Small intestine (tissue), 7 donors: Measurements from ENCODE around the gene SLC35D3. TPM values are rescaled to one million over a fixed set of nuclear protein-coding genes. Genes with fewer than 3 reads are reported as not detected.
"Not testable (repeated sequence)": the region's sequence is repeated elsewhere in the genome, so short reads cannot be mapped to it uniquely, and the experiment has no call there.

Experiments used
- DNase-seq, 2 donors: peaks; one replicate each; pipeline versions ENCODE4 v3.0.0 to v3.0.0-alpha.2; 2013
- FAIRE-seq: peaks from 2 replicates; lab custom pipeline; 2012; peaks lifted over from hg19 to GRCh38; lab: Jason Lieb, UNC
- H3K27ac ChIP-seq, 3 donors: one replicate each; pipeline ENCODE4 v1.5.1; 2013; ENCODE audit warnings: low read length in 2 of 3, mild to moderate bottlenecking in 2 of 3, control low read depth in 1 of 3, inconsistent platforms in 1 of 3, low read depth in 1 of 3, moderate library complexity in 1 of 3
- H3K27me3 ChIP-seq, 3 donors: one replicate each; pipeline ENCODE4 v1.6.1; 2013; ENCODE audit warnings: low read length in 3 of 3, inconsistent platforms in 1 of 3; ENCODE audit not compliant: control insufficient read depth in 3 of 3, insufficient read depth in 3 of 3
- H3K36me3 ChIP-seq, 3 donors: one replicate each; pipeline ENCODE4 v1.6.1; 2013; ENCODE audit warnings: low read length in 3 of 3, inconsistent platforms in 1 of 3, low read depth in 1 of 3, mild to moderate bottlenecking in 1 of 3, moderate library complexity in 1 of 3; ENCODE audit not compliant: control insufficient read depth in 3 of 3, insufficient read depth in 2 of 3
- H3K4me1 ChIP-seq, 3 donors: one replicate each; pipeline ENCODE4 v1.6.1; 2013; ENCODE audit warnings: low read length in 2 of 3, inconsistent platforms in 1 of 3, low read depth in 1 of 3, mild to moderate bottlenecking in 1 of 3, moderate library complexity in 1 of 3; ENCODE audit not compliant: control insufficient read depth in 3 of 3, insufficient read depth in 2 of 3
- H3K4me3 ChIP-seq, 3 donors: one replicate each; pipeline ENCODE4 v1.5.1; 2013; ENCODE audit warnings: low read length in 3 of 3, control low read depth in 1 of 3, inconsistent platforms in 1 of 3, low read depth in 1 of 3, mild to moderate bottlenecking in 1 of 3, moderate library complexity in 1 of 3
- H3K9me3 ChIP-seq, 2 donors: one replicate each; pipeline ENCODE4 v1.6.1; 2013; ENCODE audit warnings: low read depth in 1 of 2, low read length in 1 of 2; ENCODE audit not compliant: control insufficient read depth in 2 of 2, insufficient read depth in 1 of 2
- WGBS, 3 donors: extraction: QIAGEN DNeasy Blood & Tissue Kit; methylation state at CpG; one replicate each; pipeline ENCODE4 v1.1.7; 2013; 5-methylcytosine and 5-hydroxymethylcytosine counted together
- polyA plus RNA-seq, 4 donors: library from polyadenylated mRNA; stranded (reverse) in 3 of 4; unstranded in 1 of 4; fragments of 200-250 nt in 3 of 4; fragments of 120-200 nt in 1 of 4; gene quantifications; one replicate each; pipeline versions ENCODE4 v1.2.1 to v1.2.3, GENCODE V29; 2013
- donor health status: healthy with polysubstance abuse.
- donor health status: control.
- donor health status: control.
- donor health status: Bipolar disorder and iron deficiency.
- donor health status: healthy.

Gene SLC35D3
- polyA plus RNA-seq, 4 donors, result 0.04 to 0.81 TPM; not detected in 2

DNA sequence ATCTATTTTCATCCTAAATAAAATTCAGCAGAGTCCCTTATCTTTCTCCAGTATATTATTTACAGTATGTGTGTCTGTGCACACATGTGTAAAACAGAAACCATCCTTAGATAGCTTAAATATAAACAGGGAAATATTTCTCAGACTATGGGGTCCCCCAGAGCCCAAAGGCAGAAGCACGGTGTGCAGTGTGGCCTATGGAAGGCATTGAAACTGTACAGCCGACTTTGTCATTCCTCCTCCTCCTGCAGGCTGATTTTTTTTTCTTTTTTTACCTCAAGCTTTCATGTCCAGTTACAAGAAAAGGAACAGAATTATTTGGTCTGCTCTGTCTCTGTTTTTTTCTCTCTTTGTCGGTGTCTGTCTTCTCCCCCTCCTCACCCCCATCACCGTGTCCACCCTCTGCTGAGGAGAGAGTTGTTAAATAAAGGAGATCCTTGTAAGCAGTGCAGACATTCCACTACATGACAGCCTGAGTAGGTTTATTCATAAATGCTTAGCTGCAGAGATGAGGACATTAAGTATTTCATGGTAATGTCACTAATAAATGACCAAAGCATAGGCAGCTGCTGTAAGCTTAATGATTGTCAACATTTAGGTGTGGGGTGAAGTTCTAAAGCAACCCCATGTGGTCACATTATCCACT is 31.8 kb upstream of the SLC35D3 start:
- Histone ChIP-seq H3K9me3 (no peaks in the 10 kb centered on the region), H3K4me3 (no peak overlapping the region), H3K36me3 (peaks cover 0 to 10% (median 2%) of the 10 kb centered on the region in 3 donors), H3K4me1 (no peaks in the 10 kb centered on the region), H3K27ac (no peak overlapping the region), H3K27me3 (no peaks in the 10 kb centered on the region)
- no peak for DNase-seq
- FAIRE-seq, result no peak
- 77 to 88% (median 82%) methylated on average over 4 of the region's 4 CpGs for WGBS, 3 donors

DNA sequence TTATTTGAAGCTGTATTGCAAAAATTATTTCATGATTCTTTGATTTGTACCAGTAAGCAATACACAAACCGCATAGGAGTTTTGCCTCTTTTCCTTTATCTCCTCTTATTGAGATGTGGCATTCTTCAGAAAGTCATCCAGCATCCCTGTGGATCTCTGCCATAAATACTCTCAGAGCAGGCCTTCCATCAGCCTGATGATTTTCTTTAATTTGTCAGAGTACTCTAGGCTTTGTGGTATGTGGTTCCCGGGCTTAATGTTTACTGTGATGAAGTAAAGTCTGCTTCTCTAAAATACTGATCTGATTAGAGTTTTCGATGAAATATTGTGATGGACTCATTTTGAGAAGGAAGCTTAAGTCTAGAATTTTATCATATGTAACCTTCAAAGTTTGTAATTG is 31.1 kb upstream of the SLC35D3 start:
- peaks cover 0 to 10% (median 2%) of the 10 kb centered on the region in 3 donors for H3K36me3 ChIP-seq
- no peaks in the 10 kb centered on the region for H3K4me1 ChIP-seq
- H3K4me3 ChIP-seq, result no peak overlapping the region
- FAIRE-seq, result no peak
- no peaks in the 10 kb centered on the region for H3K9me3 ChIP-seq
- H3K27me3 ChIP-seq, result no peaks in the 10 kb centered on the region
- DNase-seq, result no peak
- no peak overlapping the region for H3K27ac ChIP-seq
- 87 to 90% (median 87%) methylated on average over 3 of the region's 3 CpGs for WGBS, 3 donors

DNA sequence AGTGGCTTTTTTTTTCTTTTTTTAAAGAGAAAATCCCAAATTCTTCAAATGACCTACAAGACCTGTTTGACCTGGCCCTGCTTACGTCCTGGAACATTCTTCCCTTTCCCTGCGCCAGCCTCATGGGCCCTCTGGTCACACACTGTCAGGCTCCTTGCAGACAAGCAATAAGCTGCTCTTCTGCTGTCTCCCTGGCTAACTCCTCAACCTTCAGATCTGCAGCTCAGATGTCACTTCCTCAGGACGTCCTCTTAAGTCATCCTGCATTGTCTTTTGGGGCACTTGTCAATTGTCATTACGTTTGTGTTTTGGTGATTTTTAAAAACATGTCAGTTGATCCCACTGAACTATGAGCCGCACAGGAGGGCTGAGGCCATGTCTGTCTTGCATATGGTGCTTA is 28.9 kb upstream of the SLC35D3 start:
- no peaks in the 10 kb centered on the region for H3K27me3 ChIP-seq
- 85 to 93% (median 90%) methylated on average over 5 of the region's 5 CpGs for WGBS, 3 donors
- H3K9me3 ChIP-seq, result no peaks in the 10 kb centered on the region
- no peak for DNase-seq
- peaks cover 0 to 7% (median 2%) of the 10 kb centered on the region in 3 donors for H3K36me3 ChIP-seq
- H3K4me1 ChIP-seq, result no peaks in the 10 kb centered on the region
- no peak overlapping the region for H3K4me3 ChIP-seq
- no peak for FAIRE-seq
- no peak overlapping the region for H3K27ac ChIP-seq

DNA sequence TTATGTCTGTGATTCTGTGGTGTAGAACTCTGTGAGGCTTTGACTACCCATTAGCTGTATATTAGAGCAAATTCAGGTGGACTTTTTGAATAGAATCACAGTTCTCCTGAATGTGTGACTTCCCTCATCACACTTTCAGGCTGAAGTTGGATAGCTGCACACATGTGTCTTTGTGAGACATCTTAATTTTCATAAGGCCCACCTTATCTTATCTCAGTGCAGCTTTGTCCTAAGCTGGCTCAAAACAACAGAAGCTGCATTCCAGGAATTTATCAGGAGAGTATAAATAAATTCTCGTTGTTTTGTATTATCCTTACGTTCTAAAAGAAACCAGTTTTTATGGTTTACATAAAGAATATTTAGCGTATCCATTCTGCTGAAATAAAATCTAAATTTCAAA is 26.2 kb upstream of the SLC35D3 start:
- Histone ChIP-seq H3K4me3 (no peak overlapping the region), H3K4me1 (no peaks in the 10 kb centered on the region), H3K27me3 (no peaks in the 10 kb centered on the region), H3K27ac (no peak overlapping the region), H3K9me3 (no peaks in the 10 kb centered on the region), H3K36me3 (peaks cover 0 to 20% (median 7%) of the 10 kb centered on the region in 3 donors)
- DNase-seq (no peak), FAIRE-seq (no peak)
- whole genome bisulfite sequencing, 3 donors, result 76 to 86% (median 82%) methylated on average over 3 of the region's 3 CpGs

DNA sequence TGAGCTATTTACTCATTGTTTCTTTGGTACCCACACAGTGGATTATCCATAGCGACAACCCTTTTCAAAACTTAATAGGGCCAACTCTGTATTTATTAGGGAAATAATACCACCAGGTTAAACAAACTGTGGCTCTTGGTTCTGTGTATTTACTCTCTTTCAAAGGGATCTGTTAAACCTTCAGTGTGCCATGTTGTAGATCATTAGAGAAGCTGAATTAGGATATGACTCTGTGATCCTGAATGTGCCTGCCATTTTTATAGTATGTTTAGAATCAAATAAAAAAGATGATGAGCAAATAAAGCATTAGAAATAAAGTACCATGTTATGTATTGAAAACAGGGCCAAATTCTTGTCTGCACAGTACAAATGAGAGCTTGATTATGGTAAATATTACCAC is 25.0 kb upstream of the SLC35D3 start:
- DNase-seq (no peak), FAIRE-seq (no peak)
- Histone ChIP-seq H3K36me3 (peaks cover 0 to 25% (median 7%) of the 10 kb centered on the region in 3 donors), H3K4me3 (no peak overlapping the region), H3K9me3 (no peaks in the 10 kb centered on the region), H3K4me1 (no peaks in the 10 kb centered on the region), H3K27me3 (no peaks in the 10 kb centered on the region), H3K27ac (no peak overlapping the region)
- 45 to 96% (median 91%) methylated on average over 1 of the region's 1 CpG for WGBS, 3 donors

DNA sequence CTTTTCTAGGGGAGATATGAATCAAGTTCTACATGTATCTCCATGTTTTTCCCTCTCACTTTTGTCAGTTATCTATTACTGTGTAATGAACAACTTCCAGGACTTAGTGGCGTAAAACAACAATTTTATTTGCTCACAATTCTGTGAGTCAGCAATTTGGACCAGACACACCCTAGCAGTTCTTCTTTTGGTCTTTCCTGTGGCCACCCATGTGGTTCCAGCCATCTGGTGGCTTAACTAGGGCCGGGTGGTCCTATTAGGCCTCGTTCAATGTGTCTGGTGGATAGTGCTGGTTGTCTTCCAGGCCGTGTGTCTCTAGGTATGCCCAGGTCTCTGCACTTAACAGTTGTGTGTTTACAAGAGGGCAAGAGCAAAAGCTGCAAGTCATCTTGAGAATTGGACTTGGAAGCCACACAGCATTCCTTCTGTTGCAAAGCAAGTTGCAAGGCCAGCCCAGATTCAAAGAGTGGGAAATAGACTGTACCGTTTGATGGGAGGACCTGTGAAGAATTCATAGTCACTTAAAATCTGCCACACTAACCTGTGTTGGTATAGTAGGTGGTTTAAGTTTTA is 20.8 kb upstream of the SLC35D3 start:
- Histone ChIP-seq H3K9me3 (no peaks in the 10 kb centered on the region), H3K36me3 (peaks cover 0 to 27% (median 11%) of the 10 kb centered on the region in 3 donors), H3K4me3 (no peak overlapping the region), H3K4me1 (no peaks in the 10 kb centered on the region), H3K27me3 (no peaks in the 10 kb centered on the region), H3K27ac (no peak overlapping the region)
- WGBS, 3 donors, result 89 to 93% (median 93%) methylated on average over 5 of the region's 5 CpGs
- FAIRE-seq (no peak), DNase-seq (no peak)

DNA sequence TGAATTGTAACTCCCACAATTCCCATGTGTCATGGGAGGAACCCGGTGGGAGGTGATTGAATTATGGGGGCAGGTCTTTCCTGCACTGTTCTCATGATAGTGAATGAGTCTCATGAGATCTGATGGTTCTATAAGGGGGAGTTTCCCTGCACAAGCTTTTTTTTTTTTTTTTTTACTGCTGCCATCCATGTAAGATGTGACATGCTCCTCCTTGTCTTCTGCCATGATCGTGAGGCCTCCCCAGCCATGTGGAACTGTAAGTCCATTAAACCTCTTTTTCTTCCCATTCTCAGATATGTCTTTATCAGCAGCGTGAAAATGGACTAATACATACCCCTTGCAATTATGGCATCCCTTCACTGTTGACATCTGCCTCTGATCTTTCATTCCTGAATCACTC is 17.6 kb upstream of the SLC35D3 start:
- not testable (repeated sequence) for H3K4me1 ChIP-seq, H3K27me3 ChIP-seq, H3K4me3 ChIP-seq, FAIRE-seq, DNase-seq, H3K27ac ChIP-seq, H3K9me3 ChIP-seq
- 91 to 94% (median 92%) methylated on average over 3 of the region's 3 CpGs for WGBS, 3 donors
- H3K36me3 ChIP-seq, result peaks cover 0 to 24% (median 11%) of the 10 kb centered on the region in 3 donors

DNA sequence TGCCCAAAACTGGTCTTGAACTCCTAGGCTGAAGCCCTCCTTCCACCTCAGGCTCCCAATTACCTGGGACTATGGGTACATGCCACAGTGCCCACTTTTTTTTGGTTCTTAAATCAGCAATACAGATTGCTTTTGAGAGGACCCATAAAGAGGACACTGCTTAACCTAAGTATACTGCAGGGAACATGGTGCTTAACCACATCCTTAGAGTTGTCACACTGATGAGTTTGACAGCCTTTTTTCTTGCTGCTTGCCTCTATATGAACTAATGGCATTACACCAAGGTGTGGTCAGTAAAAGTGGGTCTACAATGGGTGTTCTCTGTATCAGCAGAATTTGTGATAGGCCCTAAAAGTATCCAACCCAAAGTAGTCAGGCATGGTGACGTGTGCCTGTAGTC is 7.2 kb upstream of the SLC35D3 start:
- Histone ChIP-seq H3K27ac (no peak overlapping the region), H3K4me3 (no peak overlapping the region), H3K27me3 (peaks cover 0 to 5% (median 3%) of the 10 kb centered on the region in 3 donors), H3K9me3 (no peaks in the 10 kb centered on the region), H3K36me3 (peaks cover 0 to 6% (median 0%) of the 10 kb centered on the region in 3 donors), H3K4me1 (no peaks in the 10 kb centered on the region)
- 95 to 100% (median 95%) methylated on average over 1 of the region's 1 CpG for WGBS, 3 donors
- FAIRE-seq (no peak), DNase-seq (no peak)
